HEK293 (cell line): Measurements from ENCODE around the gene CAMKV.

ENCODE experiments used
- CTCF ChIA-PET: fragments of 350-600 bp; formaldehyde crosslinking; extraction: SDS; loops from one replicate; lab custom pipeline; 2021; ENCODE audit warnings: antibody characterized with exemption; lab: Yijun Ruan, JAX
- POLR2A ChIA-PET: fragments of 300-600 bp; formaldehyde crosslinking; extraction: SDS; loops from one replicate; lab custom pipeline; 2020; ENCODE audit warnings: antibody characterized with exemption, inconsistent platforms; lab: Yijun Ruan, JAX
- H3K27ac ChIP-seq: fragments of 200-500 bp; sonication (Bioruptor generic); 2 replicates; pipeline ENCODE4 v1.5.1; 2014; ENCODE audit warnings: low read depth, low read length, control low read depth, inconsistent platforms; ENCODE audit errors: extremely low read depth
- H3K36me3 ChIP-seq, 2 experiments: fragments of 200-500 bp in 1 of 2; sonication (Bioruptor generic) in 1 of 2; 1 replicate in 1 of 2; 2 replicates in 1 of 2; pipeline ENCODE4 v1.5.1; 2014 to 2017; ENCODE audit warnings: inconsistent platforms in 2 of 2, low read length in 2 of 2; ENCODE audit not compliant: control insufficient read depth in 2 of 2, insufficient read depth in 1 of 2
- H3K4me1 ChIP-seq: fragments of 200-500 bp; sonication (Bioruptor generic); 2 replicates; pipeline ENCODE4 v1.5.1; 2014; ENCODE audit warnings: mild to moderate bottlenecking, low read length, inconsistent platforms; ENCODE audit not compliant: control insufficient read depth, insufficient read depth
- H3K4me3 ChIP-seq: 2 replicates; pipeline ENCODE4 v1.5.1; 2011; ENCODE audit warnings: low read depth, mild to moderate bottlenecking, control low read depth, low read length, moderate library complexity
- H3K9me3 ChIP-seq: fragments of 200-500 bp; sonication (Bioruptor generic); 2 replicates; pipeline ENCODE4 v1.5.1; 2014; ENCODE audit warnings: low read depth, low read length, inconsistent platforms; ENCODE audit not compliant: control insufficient read depth, insufficient read depth
- GLIS1 ChIP-seq: fragments of 450-650 bp; formaldehyde crosslinking; IDR thresholded peaks from 2 replicates; pipeline ENCODE4 v1.5.1; 2016; ENCODE audit warnings: missing biosample characterization, missing genetic modification characterization
- GLIS2 ChIP-seq: fragments of 450-650 bp; formaldehyde crosslinking; IDR thresholded peaks from 2 replicates; pipeline ENCODE4 v1.5.1; 2016; ENCODE audit warnings: missing biosample characterization, missing genetic modification characterization
- REST ChIP-seq: fragments of 450-650 bp; formaldehyde crosslinking; IDR thresholded peaks from 2 replicates; pipeline ENCODE4 v1.5.1; 2016; ENCODE audit warnings: missing biosample characterization, missing genetic modification characterization
- TRIM28 ChIP-seq: IDR thresholded peaks from 2 replicates; pipeline ENCODE4 v1.6.1; 2011; ENCODE audit warnings: low read length, control low read depth, borderline replicate concordance
- YY2 ChIP-seq: fragments of 450-650 bp; formaldehyde crosslinking; IDR thresholded peaks from 2 replicates; pipeline ENCODE4 v1.5.1; 2016; ENCODE audit warnings: missing biosample characterization, missing genetic modification characterization
- ZBTB48 ChIP-seq: fragments of 450-650 bp; formaldehyde crosslinking; IDR thresholded peaks from 2 replicates; pipeline ENCODE4 v1.5.1; 2016; ENCODE audit warnings: missing biosample characterization, missing genetic modification characterization
- ZIC2 ChIP-seq: fragments of 450-650 bp; formaldehyde crosslinking; IDR thresholded peaks from 2 replicates; pipeline ENCODE4 v1.5.1; 2016; ENCODE audit warnings: missing biosample characterization, missing genetic modification characterization
- ZNF133 ChIP-seq: fragments of 450-650 bp; formaldehyde crosslinking; IDR thresholded peaks from 2 replicates; pipeline ENCODE4 v1.5.1; 2016; ENCODE audit warnings: missing biosample characterization, missing genetic modification characterization
- ZNF174 ChIP-seq: fragments of 450-650 bp; formaldehyde crosslinking; IDR thresholded peaks from 2 replicates; pipeline ENCODE4 v1.5.0; 2017; ENCODE audit warnings: missing biosample characterization, mild to moderate bottlenecking, missing genetic modification characterization
- ZNF394 ChIP-seq: fragments of 450-650 bp; formaldehyde crosslinking; IDR thresholded peaks from 2 replicates; pipeline ENCODE4 v1.5.1; 2016; ENCODE audit warnings: missing biosample characterization, missing genetic modification characterization, mild to moderate bottlenecking, moderate library complexity, borderline replicate concordance
- ZNF423 ChIP-seq: fragments of 450-650 bp; formaldehyde crosslinking; IDR thresholded peaks from 2 replicates; pipeline ENCODE4 v1.5.1; 2016; ENCODE audit warnings: missing biosample characterization, missing genetic modification characterization
- ZNF521 ChIP-seq: fragments of 450-650 bp; formaldehyde crosslinking; IDR thresholded peaks from 2 replicates; pipeline ENCODE4 v1.5.1; 2017; ENCODE audit warnings: missing biosample characterization, mild to moderate bottlenecking, missing genetic modification characterization
- TF ChIP-seq, protein P1 (sequence below): fragments of 450-650 bp; formaldehyde crosslinking; IDR thresholded peaks from 2 replicates; pipeline ENCODE4 v1.5.1; 2017; ENCODE audit warnings: missing biosample characterization, missing genetic modification characterization
- TF ChIP-seq, protein P2 (sequence below): fragments of 450-650 bp; formaldehyde crosslinking; IDR thresholded peaks from 2 replicates; pipeline ENCODE4 v1.5.1; 2016; ENCODE audit warnings: missing biosample characterization, missing genetic modification characterization
- TF ChIP-seq, protein P3 (sequence below): fragments of 450-650 bp; formaldehyde crosslinking; IDR thresholded peaks from 2 replicates; pipeline ENCODE4 v1.5.1; 2016; ENCODE audit warnings: missing biosample characterization, missing genetic modification characterization

Gene CAMKV

DNA sequence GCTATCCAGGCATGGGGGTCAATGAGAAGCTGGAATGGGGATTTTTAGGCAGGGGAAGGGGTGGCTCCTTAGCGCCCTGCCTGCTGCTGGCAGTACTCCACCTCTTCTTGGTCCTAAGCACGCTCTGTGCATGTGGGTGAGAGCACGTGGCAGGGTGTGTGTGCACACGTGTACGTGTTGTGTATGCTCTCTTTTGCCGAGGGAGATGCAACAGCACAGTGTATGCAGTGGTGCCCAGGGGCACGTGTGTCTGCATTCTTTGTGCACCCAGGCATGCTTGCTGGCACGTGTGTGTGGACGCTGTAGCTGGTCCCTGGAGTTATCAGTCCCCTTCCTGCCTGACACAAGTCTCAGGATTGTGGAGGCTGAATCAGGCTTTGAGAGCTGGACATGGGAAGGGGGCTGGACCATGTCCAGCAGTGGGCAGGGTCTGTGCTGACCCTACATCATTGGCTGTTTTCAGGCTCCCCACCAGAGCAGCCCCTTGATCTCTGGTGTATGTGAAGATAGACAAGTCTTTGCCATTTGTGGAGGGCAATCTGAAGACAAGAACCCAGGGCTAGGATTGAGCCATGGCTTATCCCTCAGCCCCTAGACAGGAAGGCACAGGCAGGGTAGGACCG is 1.9 kb upstream of the CAMKV start:
- Histone ChIP-seq H3K36me3 (no peaks in the 10 kb centered on the region), H3K4me1 (no peaks in the 10 kb centered on the region), H3K9me3 (no peaks in the 10 kb centered on the region), H3K27ac (no peak overlapping the region)
- TF ChIP-seq ZNF174 (tag by site-specific recombination) (no peak), ZNF521 (tag by site-specific recombination) (no peak)
- TF ChIP-seq, protein P1, sequence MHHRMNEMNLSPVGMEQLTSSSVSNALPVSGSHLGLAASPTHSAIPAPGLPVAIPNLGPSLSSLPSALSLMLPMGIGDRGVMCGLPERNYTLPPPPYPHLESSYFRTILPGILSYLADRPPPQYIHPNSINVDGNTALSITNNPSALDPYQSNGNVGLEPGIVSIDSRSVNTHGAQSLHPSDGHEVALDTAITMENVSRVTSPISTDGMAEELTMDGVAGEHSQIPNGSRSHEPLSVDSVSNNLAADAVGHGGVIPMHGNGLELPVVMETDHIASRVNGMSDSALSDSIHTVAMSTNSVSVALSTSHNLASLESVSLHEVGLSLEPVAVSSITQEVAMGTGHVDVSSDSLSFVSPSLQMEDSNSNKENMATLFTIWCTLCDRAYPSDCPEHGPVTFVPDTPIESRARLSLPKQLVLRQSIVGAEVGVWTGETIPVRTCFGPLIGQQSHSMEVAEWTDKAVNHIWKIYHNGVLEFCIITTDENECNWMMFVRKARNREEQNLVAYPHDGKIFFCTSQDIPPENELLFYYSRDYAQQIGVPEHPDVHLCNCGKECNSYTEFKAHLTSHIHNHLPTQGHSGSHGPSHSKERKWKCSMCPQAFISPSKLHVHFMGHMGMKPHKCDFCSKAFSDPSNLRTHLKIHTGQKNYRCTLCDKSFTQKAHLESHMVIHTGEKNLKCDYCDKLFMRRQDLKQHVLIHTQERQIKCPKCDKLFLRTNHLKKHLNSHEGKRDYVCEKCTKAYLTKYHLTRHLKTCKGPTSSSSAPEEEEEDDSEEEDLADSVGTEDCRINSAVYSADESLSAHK (tag by site-specific recombination) = peak; percentile 85
- TF ChIP-seq, all 188 proteins: peak for 1
- no peak overlapping the region for H3K4me3 ChIP-seq
- CTCF ChIA-PET = no interaction called here
- POLR2A ChIA-PET = no interaction called here

DNA sequence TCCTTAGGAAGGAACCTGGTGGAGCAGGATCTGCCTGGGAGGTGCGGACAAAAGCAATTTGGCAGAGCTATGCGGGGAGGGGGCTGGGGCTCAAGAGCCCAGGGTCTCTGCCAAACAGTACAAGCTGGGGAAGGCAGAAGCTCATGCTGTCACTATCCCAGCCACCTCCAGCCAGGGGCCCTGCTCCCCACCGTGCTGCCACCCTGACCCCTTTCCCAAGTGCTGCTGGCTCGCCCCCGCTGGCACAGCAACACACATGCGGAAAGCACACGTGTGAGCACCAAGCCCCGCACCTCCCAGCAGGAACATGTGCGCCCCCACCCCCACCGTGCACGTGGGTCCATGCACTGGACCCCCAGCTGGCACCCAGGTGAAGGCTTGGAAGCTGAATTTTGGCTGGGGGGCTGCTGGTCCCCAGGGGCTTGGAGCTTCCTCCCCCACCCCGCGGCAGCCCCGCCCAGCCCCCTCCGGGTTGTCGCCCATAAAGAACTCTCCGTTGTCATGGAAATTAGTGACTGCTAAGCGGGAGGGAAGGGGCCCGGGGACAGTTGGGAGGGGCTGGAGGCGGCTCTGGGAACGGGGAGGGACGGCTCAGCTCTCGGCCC is 742 bp downstream of the CAMKV start:
- no peaks in the 10 kb centered on the region for H3K4me1 ChIP-seq
- TF ChIP-seq, protein P2, sequence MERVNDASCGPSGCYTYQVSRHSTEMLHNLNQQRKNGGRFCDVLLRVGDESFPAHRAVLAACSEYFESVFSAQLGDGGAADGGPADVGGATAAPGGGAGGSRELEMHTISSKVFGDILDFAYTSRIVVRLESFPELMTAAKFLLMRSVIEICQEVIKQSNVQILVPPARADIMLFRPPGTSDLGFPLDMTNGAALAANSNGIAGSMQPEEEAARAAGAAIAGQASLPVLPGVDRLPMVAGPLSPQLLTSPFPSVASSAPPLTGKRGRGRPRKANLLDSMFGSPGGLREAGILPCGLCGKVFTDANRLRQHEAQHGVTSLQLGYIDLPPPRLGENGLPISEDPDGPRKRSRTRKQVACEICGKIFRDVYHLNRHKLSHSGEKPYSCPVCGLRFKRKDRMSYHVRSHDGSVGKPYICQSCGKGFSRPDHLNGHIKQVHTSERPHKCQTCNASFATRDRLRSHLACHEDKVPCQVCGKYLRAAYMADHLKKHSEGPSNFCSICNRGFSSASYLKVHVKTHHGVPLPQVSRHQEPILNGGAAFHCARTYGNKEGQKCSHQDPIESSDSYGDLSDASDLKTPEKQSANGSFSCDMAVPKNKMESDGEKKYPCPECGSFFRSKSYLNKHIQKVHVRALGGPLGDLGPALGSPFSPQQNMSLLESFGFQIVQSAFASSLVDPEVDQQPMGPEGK (tag by site-specific recombination) = 0 out of 2 replicates have a peak, but pooled peaks have one; percentile 12
- TF ChIP-seq YY2 (tag by site-specific recombination) (no peak), GLIS2 (peak; percentile 81), ZNF394 (tag by site-specific recombination) (no peak), ZIC2 (peak; percentile 73), ZNF423 (no peak), TRIM28 (no peak), GLIS1 (tag by site-specific recombination) (peak; percentile 89)
- TF ChIP-seq, protein P3, sequence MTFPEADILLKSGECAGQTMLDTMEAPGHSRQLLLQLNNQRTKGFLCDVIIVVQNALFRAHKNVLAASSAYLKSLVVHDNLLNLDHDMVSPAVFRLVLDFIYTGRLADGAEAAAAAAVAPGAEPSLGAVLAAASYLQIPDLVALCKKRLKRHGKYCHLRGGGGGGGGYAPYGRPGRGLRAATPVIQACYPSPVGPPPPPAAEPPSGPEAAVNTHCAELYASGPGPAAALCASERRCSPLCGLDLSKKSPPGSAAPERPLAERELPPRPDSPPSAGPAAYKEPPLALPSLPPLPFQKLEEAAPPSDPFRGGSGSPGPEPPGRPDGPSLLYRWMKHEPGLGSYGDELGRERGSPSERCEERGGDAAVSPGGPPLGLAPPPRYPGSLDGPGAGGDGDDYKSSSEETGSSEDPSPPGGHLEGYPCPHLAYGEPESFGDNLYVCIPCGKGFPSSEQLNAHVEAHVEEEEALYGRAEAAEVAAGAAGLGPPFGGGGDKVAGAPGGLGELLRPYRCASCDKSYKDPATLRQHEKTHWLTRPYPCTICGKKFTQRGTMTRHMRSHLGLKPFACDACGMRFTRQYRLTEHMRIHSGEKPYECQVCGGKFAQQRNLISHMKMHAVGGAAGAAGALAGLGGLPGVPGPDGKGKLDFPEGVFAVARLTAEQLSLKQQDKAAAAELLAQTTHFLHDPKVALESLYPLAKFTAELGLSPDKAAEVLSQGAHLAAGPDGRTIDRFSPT (tag by site-specific recombination) = peak; percentile 43; the same call in 1 of the 2 replicates
- peak overlapping the region; percentile 32 for H3K4me3 ChIP-seq
- POLR2A ChIA-PET = interaction anchor here (1.5 kb wide), 1 partner anchor 12 kb away, joined by 5 read pairs; the partner anchor contains the start of gene TRAIP
- no peaks in the 10 kb centered on the region for H3K36me3 ChIP-seq
- no peaks in the 10 kb centered on the region for H3K9me3 ChIP-seq
- CTCF ChIA-PET = no interaction called here
- H3K27ac ChIP-seq = no peak overlapping the region

DNA sequence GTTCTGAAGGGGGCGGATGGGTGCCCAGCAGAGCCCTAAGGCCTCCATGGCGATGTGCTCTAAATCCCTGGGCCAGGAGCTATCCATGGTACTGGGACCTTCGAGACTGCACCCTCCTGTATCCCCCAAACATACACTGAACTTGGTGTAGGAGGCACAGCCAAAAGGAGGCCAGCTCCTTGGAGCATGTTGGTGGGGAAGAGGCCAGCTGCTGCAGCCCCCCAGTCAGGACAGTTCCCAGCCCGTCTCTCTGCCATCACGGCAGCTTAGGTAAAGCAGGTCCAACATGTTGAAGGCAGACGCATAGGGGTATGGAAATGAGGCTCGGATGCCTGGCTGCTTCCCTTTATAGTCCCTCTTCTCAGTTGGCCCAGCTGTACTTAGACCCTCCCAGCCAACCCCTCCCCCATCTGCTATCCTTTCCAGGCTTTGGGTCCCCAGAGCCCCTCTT is 1.8 kb downstream of the CAMKV start:
- Histone ChIP-seq H3K4me1 (no peaks in the 10 kb centered on the region), H3K9me3 (no peaks in the 10 kb centered on the region), H3K36me3 (no peaks in the 10 kb centered on the region), H3K4me3 (no peak overlapping the region), H3K27ac (no peak overlapping the region)
- TF ChIP-seq REST (tag by site-specific recombination) = peak; percentile 98
- TF ChIP-seq ZNF133 = peak; percentile 94
- TF ChIP-seq ZBTB48 = no peak
- CTCF ChIA-PET = no interaction called here
- POLR2A ChIA-PET = interaction anchor here (1.0 to 1.6 kb wide), 3 partner anchors 9 to 64 kb away, joined by 3 to 5 read pairs (median 3); partner anchors contain the start of gene TRAIP
